ENCODE results near the gene HSD11B2. TPM values are rescaled to one million over a fixed set of nuclear protein-coding genes. Genes with fewer than 3 reads are reported as not detected.

The HSD11B2 gene
- total RNA-seq, 1 experiment from 2014 or later = 33.5 TPM

GRCh38 chr16:67449739-67450138, 18.8 kb downstream of the HSD11B2 start:
- no peak overlapping the region for H3K27ac ChIP-seq (ENCODE audit: insufficient read length, low read depth, low read length)
- no peaks in the 10 kb centered on the region for H4K20me1 ChIP-seq (ENCODE audit: control insufficient read depth, insufficient read depth, insufficient read length)
- no peaks in the 10 kb centered on the region for H3K4me1 ChIP-seq (ENCODE audit: insufficient read depth, low read length)
- Mint-ChIP-seq H3K36me3 (ENCODE audit: insufficient read depth in 1 of 3, low read depth in 3 of 3) (peaks cover 4 to 27% (median 9%) of the 10 kb centered on the region in 3 experiments), H3K4me1 (peaks cover 6 to 14% of the 10 kb centered on the region in 2 experiments; a peak in 3 of 4 replicates), H3K27me3 (ENCODE audit: low read depth) (no peaks in the 10 kb centered on the region), H3K27ac (peak overlapping the region; percentile 4 to 78 (median 6); a peak in 1 of 7 replicates), H3K9me3 (no peaks in the 10 kb centered on the region), H3K4me3 (no peak overlapping the region)
- no peak overlapping the region for H3K4ac ChIP-seq (ENCODE audit: low read depth, low read length)
- H3K23me2 ChIP-seq (ENCODE audit: insufficient read length, low read depth, low read length, poor library complexity, severe bottlenecking) = no peaks in the 10 kb centered on the region
- no peak overlapping the region for H2BK120ac ChIP-seq (ENCODE audit: low read depth, low read length, poor library complexity, severe bottlenecking)
- no peak overlapping the region for H3K18ac ChIP-seq (ENCODE audit: insufficient read length, low read depth, low read length)
- WGBS (ENCODE audit: extremely low coverage, insufficient read length, low lambda C conversion rate) = no CpG with 5 or more reads among the region's 3 CpGs
- no peak overlapping the region for H2AFZ ChIP-seq (ENCODE audit: low read length)
- no peak overlapping the region for H2BK15ac ChIP-seq (ENCODE audit: low read depth, low read length)
- H3K23ac ChIP-seq (ENCODE audit: insufficient read length, low read depth, low read length) = no peak overlapping the region
- H3K56ac ChIP-seq (ENCODE audit: insufficient read length, low read depth, low read length) = no peak overlapping the region
- DNase-seq = no peak
- H3K14ac ChIP-seq (ENCODE audit: insufficient read depth, low read length) = no peak overlapping the region
- H4K5ac ChIP-seq (ENCODE audit: insufficient read length, low read depth, low read length) = no peak overlapping the region
- no peak overlapping the region for H2BK12ac ChIP-seq (ENCODE audit: insufficient read length, low read depth, low read length)
- no peak overlapping the region for H3K4me2 ChIP-seq (ENCODE audit: insufficient read depth, insufficient read length, low read length)
- H3T11ph ChIP-seq (ENCODE audit: low read length) = no peak overlapping the region
- H3K9me3 ChIP-seq (ENCODE audit: control insufficient read depth, low read depth, low read length) = no peaks in the 10 kb centered on the region
- H2AK5ac ChIP-seq (ENCODE audit: insufficient read length, low read length) = no peak overlapping the region
- H3K79me1 ChIP-seq (ENCODE audit: insufficient read depth, low read depth, low read length, poor library complexity, severe bottlenecking) = no peaks in the 10 kb centered on the region
- no peaks in the 10 kb centered on the region for H3K27me3 ChIP-seq (ENCODE audit: insufficient read depth, low read length)
- no peak overlapping the region for H4K91ac ChIP-seq (ENCODE audit: insufficient read length, low read depth, low read length)
- H2BK5ac ChIP-seq (ENCODE audit: insufficient read length, low read length) = no peak overlapping the region
- H3K9ac ChIP-seq (ENCODE audit: extremely low read depth, insufficient read length, low read length) = no peak overlapping the region
- no peaks in the 10 kb centered on the region for H3K79me2 ChIP-seq (ENCODE audit: insufficient read depth, low read length)
- TF ChIP-seq, protein P1, sequence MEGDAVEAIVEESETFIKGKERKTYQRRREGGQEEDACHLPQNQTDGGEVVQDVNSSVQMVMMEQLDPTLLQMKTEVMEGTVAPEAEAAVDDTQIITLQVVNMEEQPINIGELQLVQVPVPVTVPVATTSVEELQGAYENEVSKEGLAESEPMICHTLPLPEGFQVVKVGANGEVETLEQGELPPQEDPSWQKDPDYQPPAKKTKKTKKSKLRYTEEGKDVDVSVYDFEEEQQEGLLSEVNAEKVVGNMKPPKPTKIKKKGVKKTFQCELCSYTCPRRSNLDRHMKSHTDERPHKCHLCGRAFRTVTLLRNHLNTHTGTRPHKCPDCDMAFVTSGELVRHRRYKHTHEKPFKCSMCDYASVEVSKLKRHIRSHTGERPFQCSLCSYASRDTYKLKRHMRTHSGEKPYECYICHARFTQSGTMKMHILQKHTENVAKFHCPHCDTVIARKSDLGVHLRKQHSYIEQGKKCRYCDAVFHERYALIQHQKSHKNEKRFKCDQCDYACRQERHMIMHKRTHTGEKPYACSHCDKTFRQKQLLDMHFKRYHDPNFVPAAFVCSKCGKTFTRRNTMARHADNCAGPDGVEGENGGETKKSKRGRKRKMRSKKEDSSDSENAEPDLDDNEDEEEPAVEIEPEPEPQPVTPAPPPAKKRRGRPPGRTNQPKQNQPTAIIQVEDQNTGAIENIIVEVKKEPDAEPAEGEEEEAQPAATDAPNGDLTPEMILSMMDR (conservative IDR thresholded peaks at IDR 0.05) = no peak
- H2BK20ac ChIP-seq (ENCODE audit: low read depth, low read length, poor library complexity, severe bottlenecking) = no peak overlapping the region
- H4K8ac ChIP-seq (replicated peaks; ENCODE audit: insufficient read length, low read depth, low read length) = no peak overlapping the region

Measured in H9 (cell line).